ENCODE results near the gene RAB27A. TPM values are rescaled to one million over a fixed set of nuclear protein-coding genes. Genes with fewer than 3 reads are reported as not detected.

RAB27A gene
- total and polyA plus RNA-seq, 2 donors from 2014 or later, result 10.1 to 45.8 TPM

- FAIRE-seq, result no peak
- no peak overlapping the region for H3K27ac ChIP-seq (ENCODE audit: low read depth in 2 of 2, low read length in 2 of 2)
- intact Hi-C loops (cut with DNase I), result no loop called here
Observed at GRCh38 chr15:55270291-55270690, 19.3 kb downstream of the RAB27A start.

DNA sequence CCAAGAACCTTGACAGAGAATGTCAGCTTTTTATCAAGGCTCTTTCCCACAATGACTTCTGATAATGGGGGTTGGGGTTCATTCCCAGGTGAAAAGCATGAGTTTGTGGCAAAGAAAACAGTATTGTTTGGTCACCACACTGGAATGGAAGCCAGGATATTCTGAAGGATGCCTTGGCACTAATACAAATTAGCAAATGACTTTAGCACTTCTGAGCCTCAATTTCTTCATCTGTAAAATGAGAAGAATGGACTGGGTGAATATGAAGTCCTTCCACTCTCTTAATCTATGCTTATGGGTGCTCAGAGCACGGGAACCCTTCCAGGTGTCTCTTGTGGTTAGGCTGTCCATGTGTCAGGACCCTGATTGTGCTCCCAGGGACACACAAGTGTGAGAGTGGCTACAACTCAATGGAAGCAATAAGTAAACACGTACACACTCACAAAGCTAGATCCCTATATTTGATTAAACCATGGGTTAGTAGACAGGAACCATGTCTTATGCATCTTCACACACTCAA, 21.4 kb downstream of the RAB27A start:
- no peaks in the 10 kb centered on the region for H3K4me1 ChIP-seq (ENCODE audit: control insufficient read depth in 2 of 3, insufficient read depth in 2 of 3, low read depth in 1 of 3, low read length in 3 of 3)
- TF ChIP-seq, protein P1, sequence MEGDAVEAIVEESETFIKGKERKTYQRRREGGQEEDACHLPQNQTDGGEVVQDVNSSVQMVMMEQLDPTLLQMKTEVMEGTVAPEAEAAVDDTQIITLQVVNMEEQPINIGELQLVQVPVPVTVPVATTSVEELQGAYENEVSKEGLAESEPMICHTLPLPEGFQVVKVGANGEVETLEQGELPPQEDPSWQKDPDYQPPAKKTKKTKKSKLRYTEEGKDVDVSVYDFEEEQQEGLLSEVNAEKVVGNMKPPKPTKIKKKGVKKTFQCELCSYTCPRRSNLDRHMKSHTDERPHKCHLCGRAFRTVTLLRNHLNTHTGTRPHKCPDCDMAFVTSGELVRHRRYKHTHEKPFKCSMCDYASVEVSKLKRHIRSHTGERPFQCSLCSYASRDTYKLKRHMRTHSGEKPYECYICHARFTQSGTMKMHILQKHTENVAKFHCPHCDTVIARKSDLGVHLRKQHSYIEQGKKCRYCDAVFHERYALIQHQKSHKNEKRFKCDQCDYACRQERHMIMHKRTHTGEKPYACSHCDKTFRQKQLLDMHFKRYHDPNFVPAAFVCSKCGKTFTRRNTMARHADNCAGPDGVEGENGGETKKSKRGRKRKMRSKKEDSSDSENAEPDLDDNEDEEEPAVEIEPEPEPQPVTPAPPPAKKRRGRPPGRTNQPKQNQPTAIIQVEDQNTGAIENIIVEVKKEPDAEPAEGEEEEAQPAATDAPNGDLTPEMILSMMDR (IDR thresholded peaks at IDR 0.05; ENCODE audit: borderline replicate concordance, extremely low read depth, insufficient read depth), result no peak
- FAIRE-seq, result no peak

More at GRCh38 chr15:55270291-55270690, 19.3 kb downstream of the RAB27A start:
- Histone ChIP-seq H3K9ac (ENCODE audit: low read length in 3 of 3) (no peak overlapping the region), H3K4me1 (ENCODE audit: control insufficient read depth in 2 of 3, insufficient read depth in 2 of 3, low read depth in 1 of 3, low read length in 3 of 3) (no peaks in the 10 kb centered on the region), H3K36me3 (ENCODE audit: control insufficient read depth in 2 of 3, insufficient read depth in 3 of 3, low read length in 3 of 3) (no peaks in the 10 kb centered on the region), H3K9me3 (ENCODE audit: control insufficient read depth in 2 of 3, insufficient read depth in 1 of 3, low read length in 3 of 3) (no peaks in the 10 kb centered on the region), H3K27me3 (ENCODE audit: control insufficient read depth, insufficient read depth, low read length) (no peaks in the 10 kb centered on the region), H3K4me3 (ENCODE audit: low read length in 3 of 3) (no peak overlapping the region)
- TF ChIP-seq, protein P1 (IDR thresholded peaks at IDR 0.05; ENCODE audit: borderline replicate concordance, extremely low read depth, insufficient read depth), result no peak
- DNase-seq, result no peak

GRCh38 chr15:55267401-55268175, 22.0 kb downstream of the RAB27A start:
- intact Hi-C loops (cut with DNase I), result no loop called here
- Histone ChIP-seq H3K27ac (ENCODE audit: low read depth in 2 of 2, low read length in 2 of 2) (no peak overlapping the region), H3K27me3 (ENCODE audit: control insufficient read depth, insufficient read depth, low read length) (no peaks in the 10 kb centered on the region), H3K4me3 (ENCODE audit: low read length in 3 of 3) (no peak overlapping the region), H3K36me3 (ENCODE audit: control insufficient read depth in 2 of 3, insufficient read depth in 3 of 3, low read length in 3 of 3) (no peaks in the 10 kb centered on the region), H3K9me3 (ENCODE audit: control insufficient read depth in 2 of 3, insufficient read depth in 1 of 3, low read length in 3 of 3) (no peaks in the 10 kb centered on the region), H3K9ac (ENCODE audit: low read length in 3 of 3) (no peak overlapping the region), H3K4me1 (ENCODE audit: control insufficient read depth in 2 of 3, insufficient read depth in 2 of 3, low read depth in 1 of 3, low read length in 3 of 3) (no peaks in the 10 kb centered on the region)
- TF ChIP-seq, protein P1 (IDR thresholded peaks at IDR 0.05; ENCODE audit: borderline replicate concordance, extremely low read depth, insufficient read depth), result no peak
- FAIRE-seq (no peak), DNase-seq (no peak)

More for the DNA sequence above, 21.4 kb downstream of the RAB27A start:
- no peaks in the 10 kb centered on the region for H3K9me3 ChIP-seq (ENCODE audit: control insufficient read depth in 2 of 3, insufficient read depth in 1 of 3, low read length in 3 of 3)
- H3K36me3 ChIP-seq (ENCODE audit: control insufficient read depth in 2 of 3, insufficient read depth in 3 of 3, low read length in 3 of 3), result no peaks in the 10 kb centered on the region
- H3K27me3 ChIP-seq (ENCODE audit: control insufficient read depth, insufficient read depth, low read length), result no peaks in the 10 kb centered on the region
- intact Hi-C loops (cut with DNase I), result no loop called here
- no peak for DNase-seq
- H3K4me3 ChIP-seq (ENCODE audit: low read length in 3 of 3), result no peak overlapping the region
- H3K9ac ChIP-seq (ENCODE audit: low read length in 3 of 3), result no peak overlapping the region
- no peak overlapping the region for H3K27ac ChIP-seq (ENCODE audit: low read depth in 2 of 2, low read length in 2 of 2)
